NCI-H146 treated with DMSO at 0.1 percent for 48 hours (cell line): ENCODE results near the gene BEGAIN.
A peak's percentile ranks its signal among the peaks of the same experiment; 100 is the strongest.

ENCODE experiments used
- DNase-seq: peaks from one replicate; lab custom pipeline; 2025; ENCODE audit not compliant: unreplicated experiment; lab: John Stamatoyannopoulos, UW

The BEGAIN gene

DNA sequence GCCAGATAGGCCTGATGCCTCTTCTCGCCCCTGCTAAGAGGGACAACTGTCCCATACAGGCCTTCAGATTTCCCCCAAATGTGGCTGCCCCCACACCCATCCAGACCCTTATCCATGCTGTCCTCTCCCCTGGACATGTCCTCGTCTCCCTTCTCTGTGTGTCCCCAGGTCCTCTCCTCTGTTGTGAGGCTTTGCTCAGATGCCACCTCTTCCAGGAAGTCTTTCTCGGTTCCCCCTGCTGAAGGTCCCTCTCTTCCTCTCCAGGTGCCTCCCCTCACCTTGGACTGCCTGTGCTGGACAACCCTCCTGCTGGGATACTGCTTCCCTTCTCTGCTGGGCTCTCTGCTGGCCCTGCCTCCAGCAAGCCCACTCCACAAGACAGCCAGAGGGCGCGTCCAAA, 33.7 kb downstream of the BEGAIN start:
- no peak for DNase-seq

DNA sequence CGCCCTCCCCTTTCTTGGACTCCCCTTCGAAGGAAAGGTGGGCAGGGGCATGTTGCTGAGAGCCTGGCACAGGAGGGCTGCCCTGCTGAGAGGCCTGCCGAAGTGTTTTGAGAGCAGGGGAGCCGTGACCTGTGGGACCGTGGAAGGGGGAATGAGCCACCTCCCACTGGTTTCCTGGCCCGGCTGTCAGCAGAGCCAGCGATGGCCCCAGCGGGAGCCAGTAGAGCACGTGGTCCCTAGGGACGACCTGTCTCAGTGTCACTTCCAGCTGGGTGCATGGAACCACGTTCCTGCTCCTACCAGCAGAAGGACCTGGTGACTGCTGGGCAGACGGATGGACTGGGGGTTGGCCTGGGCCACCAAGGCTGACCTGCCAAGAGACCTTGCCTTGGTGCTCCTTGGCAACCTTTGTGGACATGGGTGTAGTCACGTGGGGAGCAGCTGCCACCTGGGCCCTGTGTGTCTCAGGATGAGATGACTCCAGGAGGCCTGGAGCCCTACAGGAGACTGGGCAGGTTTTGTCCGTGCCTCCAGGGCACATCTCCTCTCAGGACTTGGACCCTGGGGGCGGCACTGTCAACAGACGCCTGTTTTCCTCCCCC, 34.6 kb downstream of the BEGAIN start:
- peak; percentile 53 for DNase-seq

DNA sequence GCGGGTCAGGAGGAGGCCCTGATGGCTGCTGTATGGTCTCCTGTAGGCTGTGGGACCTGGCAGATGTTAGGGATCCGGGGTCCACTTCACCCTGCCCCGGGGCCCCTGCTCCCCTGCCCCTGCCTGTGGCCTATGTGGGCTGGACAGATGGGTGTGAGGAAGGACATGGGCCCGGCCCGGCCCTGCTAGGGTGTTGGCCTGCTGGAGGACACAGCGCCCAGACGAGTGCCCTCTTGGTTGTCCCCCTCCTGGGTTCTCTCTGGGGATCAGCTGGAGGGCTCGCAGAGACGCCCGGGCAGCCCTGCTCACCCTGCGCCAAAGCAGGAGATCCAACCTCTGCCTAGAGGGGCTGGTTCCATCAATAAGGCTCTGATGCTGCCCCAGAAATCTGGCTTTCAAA, 36.2 kb downstream of the BEGAIN start:
- no peak for DNase-seq

DNA sequence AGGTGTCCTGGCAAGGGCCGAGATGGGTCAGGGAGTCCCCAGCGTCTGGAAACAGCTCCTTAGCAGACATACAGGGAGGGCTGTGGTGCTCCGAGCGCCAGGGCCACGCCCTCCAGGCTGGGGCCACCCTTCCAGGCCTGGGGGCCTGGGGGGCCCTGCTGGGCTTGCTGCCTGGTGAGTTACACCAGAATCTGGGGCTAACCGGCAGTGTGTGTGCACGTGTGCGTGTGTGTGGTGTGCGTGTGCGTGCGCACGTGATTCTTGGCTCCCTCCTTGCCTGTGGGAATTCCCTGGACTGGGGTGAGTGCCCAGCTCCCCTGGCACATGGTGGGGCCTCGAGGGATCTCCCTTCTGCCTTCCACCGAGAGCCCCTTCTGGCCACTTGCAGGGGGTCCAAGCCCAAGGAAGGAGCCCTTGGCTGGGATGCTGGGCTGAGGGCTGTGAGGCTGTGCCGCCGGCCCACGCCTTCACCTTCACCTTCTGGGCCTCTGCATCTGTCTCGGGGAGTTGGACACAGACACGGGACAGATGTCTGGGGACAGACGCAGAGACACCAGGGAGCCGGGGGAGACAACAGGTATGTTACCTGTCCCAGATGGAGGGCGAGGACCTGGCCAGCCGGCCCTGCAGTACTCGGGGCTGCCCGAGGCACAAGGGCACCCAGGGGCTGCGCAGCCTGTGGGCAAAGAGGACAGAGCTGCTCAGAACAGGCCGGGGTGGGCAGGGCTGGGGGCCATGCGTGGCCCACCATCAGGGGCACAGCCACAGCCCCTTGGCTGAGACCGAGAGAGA, 37.2 kb downstream of the BEGAIN start:
- DNase-seq = no peak

DNA sequence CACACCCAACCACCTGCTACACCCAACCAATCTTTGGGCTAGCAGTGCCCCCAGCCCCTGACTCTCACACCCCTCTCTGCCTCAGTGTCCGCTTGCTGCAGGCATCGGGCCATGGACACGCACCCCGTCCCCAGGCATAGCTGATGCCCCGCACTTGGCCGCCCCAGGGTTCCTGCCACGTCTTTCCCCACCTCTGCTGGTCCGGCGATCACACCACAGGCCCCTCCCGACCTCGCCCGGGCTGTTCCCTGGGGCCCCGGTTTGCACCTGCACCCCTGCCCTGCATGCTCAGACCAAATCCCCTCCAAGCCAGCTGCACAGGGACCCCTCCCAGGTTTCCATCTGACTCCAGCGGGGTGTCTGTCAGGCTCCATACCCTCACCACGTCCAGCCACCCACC, 38.3 kb downstream of the BEGAIN start:
- no peak for DNase-seq

DNA sequence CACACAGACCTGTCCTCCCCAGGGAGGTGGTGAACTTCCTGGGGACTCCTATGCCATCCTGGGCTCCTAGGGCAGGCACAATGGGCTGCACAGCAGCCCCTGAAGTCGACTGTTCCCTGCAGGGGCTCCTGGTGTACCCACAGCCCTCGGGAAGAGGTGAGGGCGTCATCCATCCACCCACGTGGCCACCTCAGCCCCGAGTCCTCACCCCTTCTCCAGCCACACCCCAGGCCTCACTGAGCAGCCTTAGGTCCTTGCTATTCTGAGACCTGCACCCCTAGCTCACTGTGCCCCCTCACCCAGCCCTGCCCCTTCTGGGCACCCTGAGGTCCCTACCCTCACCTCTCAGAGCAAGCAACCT, 38.9 kb downstream of the BEGAIN start:
- no peak for DNase-seq

DNA sequence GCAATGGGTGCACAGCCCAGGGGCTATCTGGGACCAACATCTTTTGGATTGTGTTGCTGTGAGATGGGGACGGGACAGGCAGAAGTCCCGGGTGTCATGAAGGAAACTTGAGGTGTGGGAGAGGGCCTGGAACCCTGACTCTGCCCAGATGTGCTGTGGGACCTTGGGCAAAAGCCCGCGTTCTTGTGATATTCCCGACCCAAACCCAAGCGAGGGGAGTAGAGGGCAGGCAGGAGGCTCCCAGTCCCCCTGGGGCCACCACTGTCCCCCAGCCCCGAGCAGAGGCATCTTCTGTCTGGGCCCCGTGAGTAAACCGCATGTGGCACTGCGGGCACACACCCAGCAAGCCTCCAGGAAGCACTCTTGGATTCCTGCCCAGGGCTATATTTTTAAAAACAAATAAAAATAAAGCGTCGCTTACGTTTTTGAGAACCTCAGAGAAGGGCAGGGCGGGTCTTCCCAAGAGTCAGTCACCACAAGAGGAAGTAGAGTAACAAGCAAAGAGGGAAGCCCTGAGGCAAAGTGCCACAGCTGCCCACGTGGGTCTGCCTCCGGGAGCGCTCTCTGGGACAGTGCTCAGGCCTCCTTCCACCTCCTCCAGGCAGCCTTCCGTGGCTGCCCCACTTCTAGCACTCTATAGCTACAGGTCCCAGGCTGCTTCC, 39.5 kb downstream of the BEGAIN start:
- no peak for DNase-seq

DNA sequence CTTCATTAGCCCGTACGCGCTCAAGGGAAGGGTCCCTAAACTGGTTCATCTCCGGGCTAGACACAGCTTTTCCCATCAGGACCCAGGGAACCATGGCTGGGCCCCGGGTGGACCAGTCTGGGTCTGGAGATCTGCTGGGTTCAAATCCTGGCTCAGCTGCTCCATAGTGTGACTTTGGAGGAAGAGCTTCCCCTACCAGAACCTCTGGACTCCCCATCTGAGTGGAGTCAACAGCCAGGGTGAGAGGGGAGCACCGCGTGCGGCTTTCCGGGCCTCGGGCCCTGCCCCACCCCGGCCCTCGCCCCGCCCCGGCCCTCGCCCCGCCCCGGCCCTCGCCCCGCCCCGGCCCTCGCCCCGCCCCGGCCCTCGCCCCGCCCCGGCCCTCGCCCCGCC, 41.2 kb downstream of the BEGAIN start:
- DNase-seq = no peak

DNA sequence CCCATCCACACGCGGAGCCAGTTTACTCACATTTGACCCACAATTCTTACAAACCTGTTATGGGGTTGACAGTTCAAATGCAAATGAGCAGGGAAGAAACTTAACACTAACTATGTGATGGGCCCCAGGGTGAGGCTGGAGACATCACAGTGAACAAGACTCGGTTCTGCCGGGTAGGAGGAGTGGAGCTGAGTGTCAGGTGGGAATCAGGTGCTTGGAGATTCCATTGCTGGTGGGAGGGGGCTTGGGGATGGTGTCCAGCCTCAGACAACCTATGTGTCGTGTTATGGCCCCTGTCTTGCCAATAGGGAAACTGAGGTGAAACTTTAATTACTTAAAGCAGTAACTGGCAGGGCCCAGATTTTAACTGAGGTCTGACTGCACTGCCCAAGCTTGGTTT, 41.9 kb downstream of the BEGAIN start:
- DNase-seq = no peak

DNA sequence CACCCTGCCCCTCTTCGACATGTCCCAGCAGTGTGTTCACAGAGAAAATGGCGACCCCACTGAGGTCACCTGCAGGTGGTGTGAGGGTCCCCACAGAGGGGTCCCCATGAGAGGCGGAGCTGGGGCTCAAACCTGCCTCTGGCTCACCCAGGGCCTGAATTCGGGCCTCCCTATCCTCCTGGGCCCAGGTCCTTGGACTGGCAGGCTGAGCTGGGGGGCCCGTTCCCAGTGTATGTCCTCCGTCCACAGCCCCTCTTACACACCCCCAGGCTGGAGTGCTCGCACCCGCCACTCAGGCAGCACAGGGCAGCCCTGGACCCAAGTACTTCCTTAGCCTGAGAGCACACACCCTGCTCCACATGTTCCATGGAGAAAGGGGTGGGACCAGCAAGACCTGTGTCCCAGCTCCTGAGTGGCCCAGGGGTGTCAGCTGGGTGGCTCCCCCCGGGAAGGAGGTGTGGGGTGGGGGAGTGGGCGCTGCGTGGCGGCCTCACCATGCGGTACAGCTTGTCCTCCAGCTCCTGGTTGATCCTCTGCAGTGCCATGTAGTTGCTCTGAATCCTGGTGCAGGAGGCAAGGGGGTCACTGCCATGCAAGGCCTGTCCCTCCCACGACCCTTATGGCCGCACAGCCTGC, 42.6 kb downstream of the BEGAIN start:
- no peak for DNase-seq

DNA sequence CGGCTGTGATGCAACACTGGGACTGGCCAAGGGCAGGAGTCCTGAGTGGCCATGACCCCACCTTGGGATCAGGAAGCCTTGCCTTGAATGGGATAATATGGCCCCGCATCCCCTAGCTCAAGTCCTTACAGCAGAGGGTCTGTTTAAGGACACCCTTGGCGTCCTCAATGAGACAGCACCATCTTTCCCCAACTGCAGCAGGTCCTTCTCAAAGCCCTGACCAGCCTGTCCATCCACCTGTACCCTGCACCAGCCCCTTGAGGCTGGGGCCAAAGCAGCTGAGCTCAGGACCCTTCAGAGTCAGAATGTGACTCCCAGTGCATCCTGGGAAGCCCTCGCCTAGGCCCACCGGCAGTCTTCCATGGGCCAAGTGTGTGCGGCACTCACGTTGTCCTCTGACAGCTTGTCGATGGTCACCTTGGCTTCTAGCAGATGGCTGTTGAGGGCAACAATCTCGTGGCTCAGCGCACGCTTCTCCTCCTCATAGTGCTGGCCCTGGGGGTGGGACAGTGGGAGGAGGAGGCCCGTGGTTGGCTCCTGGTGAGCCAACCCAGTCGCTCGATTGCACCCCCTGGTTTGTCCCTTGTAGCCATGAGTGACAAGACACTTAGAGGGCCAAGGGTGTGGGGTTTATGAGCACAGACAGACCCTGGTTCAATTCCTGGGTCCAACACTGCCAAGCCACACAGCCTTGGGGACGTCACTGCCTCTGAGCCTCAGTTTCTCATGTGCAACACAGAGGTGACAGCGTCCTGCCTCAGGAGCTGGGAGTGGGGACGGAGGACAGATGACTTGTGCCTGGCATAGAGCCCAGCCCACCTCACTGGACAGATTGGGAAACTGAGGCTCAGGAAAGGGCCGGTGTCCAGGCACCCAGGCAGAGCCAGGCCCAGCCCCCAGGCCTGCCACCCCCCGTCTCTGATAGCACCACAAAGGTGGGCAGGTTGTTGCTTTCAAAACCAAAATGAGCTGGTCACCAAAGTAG, 43.5 kb downstream of the BEGAIN start:
- DNase-seq = no peak

DNA sequence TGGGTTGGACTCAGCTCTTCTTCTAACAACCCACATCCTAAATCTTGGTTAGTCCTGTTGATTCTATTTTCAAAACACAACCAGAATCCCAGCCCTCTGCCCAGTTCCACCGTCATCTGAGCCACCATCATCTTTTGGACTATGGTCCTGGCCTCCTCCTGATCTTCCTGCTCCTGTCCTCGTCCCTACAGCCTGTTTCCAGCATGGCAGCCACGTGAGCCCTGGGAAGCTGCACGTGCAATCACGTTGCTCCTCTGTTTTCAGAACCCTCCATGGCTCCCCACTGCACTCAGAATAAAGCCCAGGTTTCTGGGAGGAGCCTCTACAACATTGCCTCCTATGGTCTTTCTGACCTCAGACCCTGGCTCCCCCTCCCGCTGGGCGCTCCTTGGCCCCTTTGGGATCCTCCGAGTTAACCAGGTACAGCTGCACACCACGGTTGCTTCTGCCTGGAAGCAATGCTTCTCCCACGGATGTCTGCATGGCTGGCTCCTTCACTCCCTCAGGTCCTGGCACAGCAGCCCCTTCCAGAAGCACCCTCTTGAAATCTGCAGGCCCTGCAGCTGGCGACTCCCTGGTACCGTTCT, 44.5 kb downstream of the BEGAIN start:
- DNase-seq = no peak

DNA sequence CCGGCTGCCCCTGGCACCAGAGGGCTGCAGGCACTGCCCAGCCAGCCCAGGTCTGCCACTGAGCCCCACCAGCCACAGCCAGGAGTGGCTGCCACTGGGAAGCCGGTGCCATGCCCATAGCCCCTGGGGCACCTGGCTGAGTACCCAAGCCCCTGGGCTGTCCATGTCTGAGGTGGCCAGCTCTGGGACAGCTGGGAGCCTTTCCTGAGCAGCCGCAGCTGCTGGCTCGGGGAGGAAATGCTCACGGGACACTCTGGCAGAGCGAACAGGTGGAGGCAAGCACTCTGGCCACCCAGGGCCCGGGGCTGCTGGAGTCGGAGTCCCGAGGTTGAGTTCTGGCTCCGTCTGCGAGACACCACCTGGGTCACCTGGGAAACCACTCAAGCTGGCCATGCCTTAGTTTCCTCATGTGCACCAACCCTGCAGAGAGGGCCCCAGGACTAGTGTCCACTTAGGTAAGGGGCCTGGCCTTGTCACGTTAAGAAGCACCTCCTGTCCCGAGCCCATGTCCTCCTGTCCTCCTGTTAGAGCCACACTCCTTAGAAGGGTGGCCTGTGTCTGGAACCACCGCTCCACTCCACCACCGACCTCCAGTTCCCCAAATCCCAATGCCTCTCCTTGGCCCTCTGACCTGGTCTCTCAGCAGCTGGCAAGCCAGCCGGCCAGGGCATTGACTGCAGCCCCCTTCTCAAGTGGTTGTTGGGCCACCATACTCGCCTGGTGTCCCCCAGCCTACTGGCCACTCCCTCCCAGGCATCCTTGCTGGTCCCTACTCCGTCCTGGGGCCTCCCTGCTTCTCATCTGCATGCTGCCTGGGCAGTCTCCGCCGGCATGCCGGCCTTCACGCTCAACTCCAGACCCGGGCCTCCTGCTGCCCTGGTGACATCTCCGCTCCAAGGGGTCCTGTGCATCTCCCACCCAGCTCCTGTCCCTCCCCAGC, 45.3 kb downstream of the BEGAIN start:
- no peak for DNase-seq

DNA sequence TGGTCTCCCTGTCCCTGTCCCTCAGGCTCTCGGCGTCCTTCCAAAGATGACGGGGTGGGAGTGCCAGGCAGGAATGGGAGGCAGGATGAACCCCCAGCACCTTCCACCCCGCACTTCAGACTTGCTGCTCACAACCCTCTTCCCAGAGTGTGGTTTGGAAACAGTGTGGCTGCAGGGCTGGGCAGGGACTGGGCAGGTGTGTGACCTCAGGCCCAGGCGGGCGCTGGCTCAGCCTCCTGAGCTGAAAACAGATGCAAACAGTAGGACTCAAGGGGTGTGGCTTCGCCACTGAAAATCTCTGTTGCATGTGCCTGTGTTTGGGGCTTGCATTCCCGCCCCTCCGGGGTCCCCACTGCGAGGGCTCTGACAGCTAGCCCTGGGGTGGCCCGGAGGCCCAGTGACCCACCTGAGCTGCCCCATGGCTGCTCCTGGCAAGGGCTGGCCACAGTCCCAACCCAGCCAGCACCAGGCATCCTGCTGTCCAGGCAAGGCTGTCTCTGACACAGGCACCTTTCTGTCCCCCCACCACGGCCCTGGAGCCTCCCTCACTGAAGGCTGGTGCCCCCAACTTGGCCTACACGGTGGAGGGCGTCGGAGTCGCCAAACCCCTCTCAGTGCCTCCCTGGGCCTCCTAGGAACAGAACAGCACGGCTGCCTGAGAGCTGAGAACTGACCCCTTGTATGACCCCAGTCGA, 46.1 kb downstream of the BEGAIN start:
- no peak for DNase-seq

DNA sequence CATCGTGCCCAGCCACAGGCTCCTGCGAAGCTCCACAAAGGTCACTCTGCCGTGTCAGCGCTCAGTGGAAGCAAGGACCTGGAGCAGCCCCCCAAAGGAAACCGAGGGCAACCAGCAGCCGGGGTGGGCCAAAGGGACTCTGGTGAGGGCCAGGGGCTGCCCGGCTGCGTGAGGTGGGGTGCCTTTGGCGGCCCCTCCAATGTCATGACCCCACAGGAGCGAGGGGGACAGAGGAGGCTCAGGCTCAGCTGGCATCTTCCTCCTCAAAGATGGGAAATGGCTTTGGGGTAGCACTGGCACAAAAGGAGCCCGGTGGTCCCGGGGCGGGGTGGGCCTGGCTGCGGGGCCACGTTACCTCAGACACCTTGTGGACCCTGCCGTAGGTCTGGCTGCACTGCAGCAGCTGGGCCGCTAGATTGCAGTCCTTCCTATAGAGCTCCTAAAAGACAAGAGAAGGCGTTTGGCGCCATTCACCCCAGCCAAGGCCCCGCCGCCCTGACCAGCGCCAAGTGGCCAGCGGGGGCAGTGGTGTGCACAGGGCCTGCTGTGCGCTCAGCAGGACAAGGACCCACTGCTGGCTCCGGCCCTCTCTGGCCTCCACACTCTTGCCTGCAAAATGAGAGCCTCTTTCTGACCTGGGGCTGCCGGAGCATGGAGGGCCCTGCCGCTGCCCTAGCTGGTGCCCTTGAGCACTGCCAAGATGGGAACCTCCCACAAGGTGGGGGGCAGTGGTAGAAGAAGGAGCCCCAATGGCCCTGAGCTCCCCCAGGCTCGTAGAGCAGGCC, 46.9 kb downstream of the BEGAIN start:
- no peak for DNase-seq

DNA sequence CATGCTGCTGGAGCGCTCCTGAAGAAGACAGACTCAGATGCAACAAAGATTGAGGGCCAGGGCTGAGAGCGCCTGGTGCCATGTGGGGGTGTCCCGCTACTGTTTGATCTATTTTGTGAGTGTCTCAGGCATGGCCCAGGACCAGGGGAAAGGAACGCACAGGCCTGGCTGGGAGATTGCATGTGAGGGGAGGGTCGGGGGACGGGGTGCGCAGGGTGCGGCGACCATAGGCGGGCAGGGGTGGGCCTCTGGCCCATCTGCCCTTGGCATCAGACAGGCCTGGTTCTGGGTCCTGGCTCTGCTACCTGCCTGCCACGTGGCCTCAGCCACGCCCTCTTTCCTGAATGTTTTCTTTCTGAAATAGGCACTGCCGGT, 47.5 kb downstream of the BEGAIN start:
- DNase-seq = no peak

DNA sequence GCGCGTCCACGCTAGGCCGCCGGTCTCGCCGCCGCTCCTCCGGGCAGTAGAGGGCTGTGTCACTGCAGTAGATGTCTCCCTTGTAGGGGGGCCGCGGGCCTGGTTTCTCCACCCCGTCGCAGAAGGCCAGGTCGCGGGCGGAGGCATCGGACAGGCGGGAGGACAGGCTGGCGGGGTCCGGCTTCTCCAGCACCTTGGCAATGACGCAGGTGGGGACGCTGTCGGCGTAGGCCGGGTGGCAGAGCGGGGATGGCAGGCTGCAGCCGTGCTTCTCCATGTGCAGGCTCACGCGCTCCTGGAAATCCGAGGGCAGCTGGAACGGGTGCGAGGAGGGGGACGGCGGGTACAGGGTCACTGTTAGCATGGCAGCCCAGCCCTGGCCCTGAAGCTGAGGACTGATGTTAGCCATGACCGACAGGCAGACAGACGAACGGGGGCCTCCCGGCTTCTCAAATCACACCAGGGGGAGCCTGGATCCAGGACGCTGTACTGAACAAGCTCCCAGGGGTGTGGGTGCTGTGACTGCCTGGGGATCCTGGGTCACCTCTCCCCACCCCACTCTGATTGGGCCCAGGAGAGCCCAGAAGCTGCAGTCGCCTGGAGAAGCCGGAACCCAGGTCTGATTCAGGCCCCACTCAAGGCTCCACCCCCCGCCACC, 48.1 kb downstream of the BEGAIN start:
- no peak for DNase-seq
